Endodermal cell (in vitro differentiated cells): ENCODE measurements around the gene CDK5RAP3. TPM values are rescaled to one million over a fixed set of nuclear protein-coding genes. Genes with fewer than 3 reads are reported as not detected.

Experiments
- DNase-seq: peaks from one replicate; pipeline ENCODE4 v3.0.0-alpha.2; 2017
- H3K27ac ChIP-seq: 2 replicates; pipeline ENCODE4 v1.5.1; 2013; ENCODE audit warnings: mild to moderate bottlenecking, low read depth, low read length, moderate library complexity
- H3K27me3 ChIP-seq: 2 replicates; pipeline ENCODE4 v1.6.1; 2013; ENCODE audit warnings: mild to moderate bottlenecking, low read length, moderate library complexity; ENCODE audit not compliant: insufficient read depth, control insufficient read depth, poor library complexity, severe bottlenecking
- H3K36me3 ChIP-seq: 2 replicates; pipeline ENCODE4 v1.7.0; 2013; ENCODE audit warnings: mild to moderate bottlenecking, low read length, moderate library complexity; ENCODE audit not compliant: control insufficient read depth, insufficient read depth
- H3K4me1 ChIP-seq: one replicate; pipeline ENCODE4 v1.7.0; 2013; ENCODE audit warnings: low read length; ENCODE audit not compliant: control insufficient read depth, insufficient read depth
- H3K4me3 ChIP-seq: 2 replicates; pipeline ENCODE4 v1.5.1; 2013; ENCODE audit warnings: mild to moderate bottlenecking, low read length, moderate library complexity
- H3K9ac ChIP-seq: 2 replicates; pipeline ENCODE4 v1.6.1; 2013; ENCODE audit warnings: mild to moderate bottlenecking, low read length, moderate library complexity; ENCODE audit not compliant: poor library complexity, severe bottlenecking; ENCODE audit errors: extremely low read depth
- H3K9me3 ChIP-seq: 2 replicates; pipeline ENCODE4 v1.6.1; 2013; ENCODE audit warnings: mild to moderate bottlenecking, low read length, moderate library complexity; ENCODE audit not compliant: control insufficient read depth
- H3K27ac Mint-ChIP-seq: 2 replicates; pipeline ENCODE4 v1.8.0; 2020; ENCODE audit warnings: mixed read lengths
- H3K27me3 Mint-ChIP-seq: 2 replicates; pipeline ENCODE4 v1.8.0; 2021; ENCODE audit warnings: mild to moderate bottlenecking, mixed read lengths; ENCODE audit not compliant: insufficient read depth
- H3K36me3 Mint-ChIP-seq: 2 replicates; pipeline ENCODE4 v1.8.0; 2020; ENCODE audit warnings: low read depth, mixed read lengths
- H3K4me1 Mint-ChIP-seq: 2 replicates; pipeline ENCODE4 v1.8.0; 2020; ENCODE audit warnings: mixed read lengths
- H3K4me3 Mint-ChIP-seq: 2 replicates; pipeline ENCODE4 v1.8.0; 2020; ENCODE audit warnings: mild to moderate bottlenecking, moderate library complexity, mixed read lengths
- H3K9me3 Mint-ChIP-seq: 2 replicates; pipeline ENCODE4 v1.8.0; 2020; ENCODE audit warnings: mild to moderate bottlenecking, mixed read lengths
- WGBS, 2 experiments: methylation state at CpG; one replicate each; pipeline versions ENCODE4 v1.1.5 to v1.1.7; 2013; ENCODE audit warnings: missing lambda C conversion rate in 2 of 2, mixed read lengths in 1 of 2; ENCODE audit not compliant: insufficient coverage in 1 of 2, insufficient read length in 1 of 2; 5-methylcytosine and 5-hydroxymethylcytosine counted together
- total RNA-seq, 2 donors: library from RNA; stranded (reverse); fragmentation: NEBNext Ultra II Directional in 1 of 2; extraction: Animal tissue kit (Norgen Biotek cat#: 25700) in 1 of 2; gene quantifications; 2 replicates in 1 of 2; 3 replicates in 1 of 2; pipeline ENCODE4 v1.2.1, GENCODE V29; 2021
- TF ChIP-seq, protein P1 (sequence below): fragments of 200-600 bp; sonication (generic); conservative IDR thresholded peaks from 2 replicates; pipeline ENCODE4 v1.5.0; 2021; ENCODE audit warnings: antibody characterized with exemption, mild to moderate bottlenecking

The CDK5RAP3 gene
- total RNA-seq, 2 donors from 2014 or later: 171 to 198 TPM

DNA sequence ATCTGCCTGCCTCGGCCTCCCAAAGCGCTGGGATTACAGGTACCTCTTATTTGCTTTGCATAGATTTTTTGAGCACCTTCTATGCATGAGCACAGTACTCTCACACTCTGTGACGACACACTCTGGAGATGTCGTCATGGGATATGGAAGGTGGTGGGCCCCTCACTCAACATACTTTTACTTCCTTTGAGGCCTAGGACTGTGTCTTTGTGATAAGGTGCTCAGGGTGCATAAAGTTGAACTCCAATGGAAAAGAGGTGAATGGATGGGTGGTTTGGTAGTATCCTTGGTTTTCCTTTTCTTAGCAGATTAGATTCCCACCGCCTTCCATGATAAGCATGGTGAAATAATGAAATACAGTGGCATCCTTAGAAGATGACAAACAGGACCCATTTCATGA is 6.1 kb upstream of the CDK5RAP3 start:
- peaks cover 25% of the 10 kb centered on the region for H3K27me3 Mint-ChIP-seq
- WGBS, 2 experiments: 90 to 95% methylated on average over 2 to 5 of the region's 5 CpGs
- H3K4me1 Mint-ChIP-seq: peaks cover 8% of the 10 kb centered on the region
- Histone ChIP-seq H3K9me3 (no peaks in the 10 kb centered on the region), H3K4me3 (no peak overlapping the region), H3K4me1 (no peaks in the 10 kb centered on the region), H3K36me3 (no peaks in the 10 kb centered on the region), H3K27me3 (peaks cover 5% of the 10 kb centered on the region), H3K27ac (no peak overlapping the region), H3K9ac (no peak overlapping the region)
- no peaks in the 10 kb centered on the region for H3K36me3 Mint-ChIP-seq
- TF ChIP-seq, protein P1, sequence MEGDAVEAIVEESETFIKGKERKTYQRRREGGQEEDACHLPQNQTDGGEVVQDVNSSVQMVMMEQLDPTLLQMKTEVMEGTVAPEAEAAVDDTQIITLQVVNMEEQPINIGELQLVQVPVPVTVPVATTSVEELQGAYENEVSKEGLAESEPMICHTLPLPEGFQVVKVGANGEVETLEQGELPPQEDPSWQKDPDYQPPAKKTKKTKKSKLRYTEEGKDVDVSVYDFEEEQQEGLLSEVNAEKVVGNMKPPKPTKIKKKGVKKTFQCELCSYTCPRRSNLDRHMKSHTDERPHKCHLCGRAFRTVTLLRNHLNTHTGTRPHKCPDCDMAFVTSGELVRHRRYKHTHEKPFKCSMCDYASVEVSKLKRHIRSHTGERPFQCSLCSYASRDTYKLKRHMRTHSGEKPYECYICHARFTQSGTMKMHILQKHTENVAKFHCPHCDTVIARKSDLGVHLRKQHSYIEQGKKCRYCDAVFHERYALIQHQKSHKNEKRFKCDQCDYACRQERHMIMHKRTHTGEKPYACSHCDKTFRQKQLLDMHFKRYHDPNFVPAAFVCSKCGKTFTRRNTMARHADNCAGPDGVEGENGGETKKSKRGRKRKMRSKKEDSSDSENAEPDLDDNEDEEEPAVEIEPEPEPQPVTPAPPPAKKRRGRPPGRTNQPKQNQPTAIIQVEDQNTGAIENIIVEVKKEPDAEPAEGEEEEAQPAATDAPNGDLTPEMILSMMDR: no peak
- DNase-seq: no peak
- peaks cover 3% of the 10 kb centered on the region for H3K9me3 Mint-ChIP-seq
- H3K4me3 Mint-ChIP-seq: no peak overlapping the region
- H3K27ac Mint-ChIP-seq: no peak overlapping the region

DNA sequence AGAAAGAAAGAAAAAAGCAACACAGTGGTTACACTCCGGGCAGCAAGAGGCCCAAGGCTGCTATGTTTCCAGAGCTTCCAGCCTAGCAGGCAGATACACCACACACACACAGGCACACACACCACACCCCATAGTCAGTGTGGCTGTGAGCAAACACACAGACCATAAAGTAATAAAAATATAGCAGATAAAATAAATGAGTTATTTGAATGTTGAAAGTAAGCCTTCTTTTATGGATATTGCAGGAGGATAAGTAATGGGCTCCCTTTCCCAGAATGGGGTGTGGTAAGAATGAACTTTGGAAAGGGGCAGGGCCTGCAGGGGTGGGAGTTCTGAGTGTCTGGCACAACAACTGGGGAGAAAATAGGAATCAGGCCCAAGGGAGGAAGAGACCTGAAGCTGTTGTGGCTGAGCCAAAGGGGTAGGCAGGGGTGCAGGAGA is 4.8 kb upstream of the CDK5RAP3 start:
- no peak overlapping the region for H3K9ac ChIP-seq
- Mint-ChIP-seq H3K36me3 (no peaks in the 10 kb centered on the region), H3K9me3 (peaks cover 3% of the 10 kb centered on the region), H3K27me3 (peaks cover 26% of the 10 kb centered on the region), H3K4me1 (peaks cover 8% of the 10 kb centered on the region), H3K4me3 (no peak overlapping the region), H3K27ac (no peak overlapping the region)
- no peaks in the 10 kb centered on the region for H3K9me3 ChIP-seq
- peaks cover 5% of the 10 kb centered on the region for H3K27me3 ChIP-seq
- DNase-seq: peak; percentile 32
- no peaks in the 10 kb centered on the region for H3K36me3 ChIP-seq
- no CpG with 5 or more reads among the region's 1 CpG for WGBS, 2 experiments
- H3K4me3 ChIP-seq: no peak overlapping the region
- no peaks in the 10 kb centered on the region for H3K4me1 ChIP-seq
- no peak overlapping the region for H3K27ac ChIP-seq
- TF ChIP-seq, protein P1: no peak

DNA sequence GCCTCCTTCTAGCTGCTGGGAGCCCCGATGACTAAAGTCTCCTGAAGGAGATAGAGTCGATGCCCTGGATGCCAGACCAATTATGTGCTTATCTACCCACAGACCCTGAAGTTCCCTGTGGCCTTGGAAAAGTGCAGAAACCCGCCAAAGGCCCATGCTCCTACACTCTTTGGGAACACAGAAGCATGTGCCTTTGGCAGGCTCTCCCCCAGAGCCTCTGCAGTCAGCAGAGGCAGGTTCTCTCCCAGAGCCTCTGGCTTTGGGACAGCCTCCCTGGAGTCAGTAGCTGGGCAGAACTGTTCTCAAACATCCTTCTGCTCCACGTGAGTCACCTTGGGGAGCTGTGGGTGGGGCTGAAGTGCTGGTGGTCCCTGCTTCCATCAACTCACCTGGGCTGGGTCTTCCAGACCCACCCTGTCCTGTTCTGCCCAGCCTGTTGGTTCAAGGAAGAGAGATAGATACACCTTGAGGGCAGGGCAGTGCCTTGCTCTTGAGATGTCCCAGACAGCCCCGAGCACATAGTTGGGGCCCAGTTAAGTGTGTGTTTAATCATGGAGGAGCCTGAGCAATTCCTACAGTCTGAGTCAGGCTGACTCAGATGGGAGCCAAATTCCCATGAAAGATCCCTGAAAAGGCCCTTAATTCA is 3.2 kb upstream of the CDK5RAP3 start:
- 81 to 90% methylated on average over 4 of the region's 5 CpGs for WGBS, 2 experiments

More for the DNA sequence above, 3.2 kb upstream of the CDK5RAP3 start:
- Histone ChIP-seq H3K27me3 (peaks cover 5% of the 10 kb centered on the region), H3K9ac (no peak overlapping the region), H3K27ac (no peak overlapping the region), H3K36me3 (no peaks in the 10 kb centered on the region), H3K9me3 (no peaks in the 10 kb centered on the region), H3K4me3 (no peak overlapping the region), H3K4me1 (no peaks in the 10 kb centered on the region)
- Mint-ChIP-seq H3K27me3 (peaks cover 21% of the 10 kb centered on the region), H3K36me3 (no peaks in the 10 kb centered on the region), H3K4me1 (peaks cover 8% of the 10 kb centered on the region), H3K4me3 (no peak overlapping the region), H3K27ac (no peak overlapping the region), H3K9me3 (no peaks in the 10 kb centered on the region)
- TF ChIP-seq, protein P1: no peak
- peak; percentile 48 for DNase-seq
